ENCODE data around the gene LGALS3. TPM values are rescaled to one million over a fixed set of nuclear protein-coding genes. Genes with fewer than 3 reads are reported as not detected.

The LGALS3 gene
- total RNA-seq, 4 donors from 2014 or later = 65.7 to 201 (median 111) TPM

DNA sequence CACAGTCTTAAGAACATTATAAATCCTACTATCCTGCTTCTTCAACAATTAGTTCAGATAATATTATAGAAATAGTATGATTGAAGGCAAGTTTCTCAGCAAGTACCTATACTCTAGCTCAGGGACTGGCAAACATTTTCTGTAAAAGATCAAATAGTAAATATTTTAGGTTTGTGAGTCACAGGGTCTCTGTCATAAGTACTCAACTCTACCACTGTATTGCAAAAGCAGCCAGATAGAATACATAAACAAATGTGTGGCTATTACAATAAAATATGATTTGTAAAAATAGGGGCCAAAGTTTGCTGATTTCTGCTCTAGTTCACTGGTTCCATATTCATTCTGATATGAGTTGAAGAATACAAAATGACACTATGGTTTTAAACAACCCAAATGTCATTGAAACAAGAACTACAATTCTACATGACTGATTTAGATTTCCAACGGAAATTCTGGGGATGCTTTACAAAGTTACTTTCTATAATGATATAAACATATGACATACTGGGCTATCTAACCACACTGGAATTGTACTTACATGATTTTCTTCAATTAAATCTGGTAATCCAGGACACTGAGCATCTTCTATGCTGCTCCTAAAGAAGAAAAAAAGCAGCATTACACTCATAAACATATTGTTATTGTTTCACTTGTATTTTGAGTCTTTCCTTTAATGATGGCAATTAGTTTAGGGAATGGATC, 23.2 kb downstream of the LGALS3 start:
- no peak for TF ChIP-seq POLR2A (IDR thresholded peaks at IDR 0.05)
- TF ChIP-seq, protein P1, sequence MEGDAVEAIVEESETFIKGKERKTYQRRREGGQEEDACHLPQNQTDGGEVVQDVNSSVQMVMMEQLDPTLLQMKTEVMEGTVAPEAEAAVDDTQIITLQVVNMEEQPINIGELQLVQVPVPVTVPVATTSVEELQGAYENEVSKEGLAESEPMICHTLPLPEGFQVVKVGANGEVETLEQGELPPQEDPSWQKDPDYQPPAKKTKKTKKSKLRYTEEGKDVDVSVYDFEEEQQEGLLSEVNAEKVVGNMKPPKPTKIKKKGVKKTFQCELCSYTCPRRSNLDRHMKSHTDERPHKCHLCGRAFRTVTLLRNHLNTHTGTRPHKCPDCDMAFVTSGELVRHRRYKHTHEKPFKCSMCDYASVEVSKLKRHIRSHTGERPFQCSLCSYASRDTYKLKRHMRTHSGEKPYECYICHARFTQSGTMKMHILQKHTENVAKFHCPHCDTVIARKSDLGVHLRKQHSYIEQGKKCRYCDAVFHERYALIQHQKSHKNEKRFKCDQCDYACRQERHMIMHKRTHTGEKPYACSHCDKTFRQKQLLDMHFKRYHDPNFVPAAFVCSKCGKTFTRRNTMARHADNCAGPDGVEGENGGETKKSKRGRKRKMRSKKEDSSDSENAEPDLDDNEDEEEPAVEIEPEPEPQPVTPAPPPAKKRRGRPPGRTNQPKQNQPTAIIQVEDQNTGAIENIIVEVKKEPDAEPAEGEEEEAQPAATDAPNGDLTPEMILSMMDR (IDR thresholded peaks at IDR 0.05) = no peak
- 93 to 95% methylated on average over 1 of the region's 1 CpG for WGBS, 2 donors
- intact Hi-C loops (cut with DNase I) = no loop called here

DNA sequence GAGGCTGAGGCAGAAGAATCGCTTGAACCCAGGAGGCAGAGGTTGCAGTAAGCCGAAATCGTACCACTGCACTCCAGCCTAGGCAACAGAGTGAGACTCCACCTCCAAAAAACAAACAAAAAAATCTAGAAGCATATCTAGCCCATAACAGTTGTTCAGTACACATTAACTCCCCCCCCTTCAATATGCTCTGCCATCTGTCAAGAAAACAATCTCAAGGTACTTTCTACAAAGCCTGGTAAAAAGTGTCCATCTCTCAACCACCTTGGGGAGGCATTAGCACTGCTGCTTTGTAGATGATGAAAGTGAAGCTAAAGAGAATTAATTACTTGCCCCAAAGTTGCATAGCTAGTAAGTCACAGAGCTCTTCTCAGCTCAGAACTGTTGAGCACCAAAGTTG, 24.9 kb downstream of the LGALS3 start:
- Histone ChIP-seq H3K4me3 (replicated peaks in 1 of 3) (no peak overlapping the region), H3K4me1 (no peaks in the 10 kb centered on the region), H3K9me3 (no peaks in the 10 kb centered on the region), H3K27me3 (no peaks in the 10 kb centered on the region), H3K36me3 (no peaks in the 10 kb centered on the region), H3K27ac (no peak overlapping the region)
- intact Hi-C loops (cut with DNase I) = no loop called here
- DNase-seq = no peak
- WGBS, 2 donors = 96 to 97% methylated on average over 3 of the region's 3 CpGs
- TF ChIP-seq, protein P1 (IDR thresholded peaks at IDR 0.05) = no peak
- no peak for TF ChIP-seq POLR2A (IDR thresholded peaks at IDR 0.05)

More for the DNA sequence above, 23.2 kb downstream of the LGALS3 start:
- H3K36me3 ChIP-seq = no peaks in the 10 kb centered on the region
- no peaks in the 10 kb centered on the region for H3K4me1 ChIP-seq
- H3K4me3 ChIP-seq (replicated peaks in 1 of 3) = no peak overlapping the region
- H3K27me3 ChIP-seq = no peaks in the 10 kb centered on the region
- no peak overlapping the region for H3K27ac ChIP-seq
- no peaks in the 10 kb centered on the region for H3K9me3 ChIP-seq
- DNase-seq = no peak

DNA sequence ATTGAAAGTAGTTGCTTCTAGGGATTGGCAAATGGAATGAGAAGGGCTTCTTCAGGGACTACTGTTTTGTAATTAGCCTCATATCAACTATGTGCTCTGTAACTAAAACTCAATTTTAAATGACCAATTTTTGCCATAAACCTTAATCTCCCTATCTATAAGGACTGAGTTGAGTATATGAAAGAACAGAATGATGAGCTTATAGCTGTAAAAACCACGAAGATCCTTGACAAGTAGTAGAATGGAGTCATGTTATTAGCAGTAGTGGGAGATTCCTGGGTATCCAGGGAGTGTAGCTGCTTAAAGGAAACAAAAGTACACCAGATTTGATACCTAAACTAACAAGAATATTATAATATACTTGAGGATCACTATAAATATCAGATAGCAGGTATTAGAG, 28.0 kb downstream of the LGALS3 start:
- H3K4me1 ChIP-seq = no peaks in the 10 kb centered on the region
- no peak overlapping the region for H3K27ac ChIP-seq
- DNase-seq = no peak
- TF ChIP-seq, protein P1 (IDR thresholded peaks at IDR 0.05) = no peak
- TF ChIP-seq POLR2A (IDR thresholded peaks at IDR 0.05) = no peak
- no peaks in the 10 kb centered on the region for H3K36me3 ChIP-seq
- intact Hi-C loops (cut with DNase I) = loop anchor here (5.0 kb wide), 1 partner anchor 65 kb away; no protein-coding TSS in a partner anchor
- WGBS, 2 donors = 93 to 95% methylated on average over 1 of the region's 1 CpG
- no peak overlapping the region for H3K4me3 ChIP-seq (replicated peaks in 1 of 3)
- no peaks in the 10 kb centered on the region for H3K27me3 ChIP-seq
- no peaks in the 10 kb centered on the region for H3K9me3 ChIP-seq

DNA sequence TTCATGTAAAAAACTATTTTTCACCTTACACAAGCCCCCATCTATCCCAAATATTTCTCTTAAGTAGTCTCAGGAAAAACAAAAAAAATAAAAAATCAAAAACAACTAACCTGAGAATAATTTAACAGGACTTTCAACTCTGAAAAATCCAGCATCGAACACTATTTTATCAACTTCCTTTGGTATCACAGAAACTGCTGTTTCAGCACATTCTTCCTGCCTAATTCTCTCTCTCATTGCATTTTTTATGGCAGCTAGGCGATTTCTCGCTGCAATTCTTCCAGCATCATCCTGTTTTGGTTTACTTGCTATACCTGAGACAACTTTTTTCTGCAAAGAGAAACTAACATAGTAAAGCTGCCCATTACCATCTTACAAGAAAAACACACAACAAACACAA, 29.4 kb downstream of the LGALS3 start:
- TF ChIP-seq, protein P1 (IDR thresholded peaks at IDR 0.05) = no peak
- no peak for TF ChIP-seq POLR2A (IDR thresholded peaks at IDR 0.05)
- H3K4me1 ChIP-seq = no peaks in the 10 kb centered on the region
- no peaks in the 10 kb centered on the region for H3K9me3 ChIP-seq
- H3K36me3 ChIP-seq = no peaks in the 10 kb centered on the region
- intact Hi-C loops (cut with DNase I) = loop anchor here (5.0 kb wide), 1 partner anchor 66 kb away; no protein-coding TSS in a partner anchor
- H3K27me3 ChIP-seq = no peaks in the 10 kb centered on the region
- H3K27ac ChIP-seq = no peak overlapping the region
- no peak overlapping the region for H3K4me3 ChIP-seq (replicated peaks in 1 of 3)
- 63 to 72% methylated on average over 3 of the region's 3 CpGs for WGBS, 2 donors
- DNase-seq = no peak

DNA sequence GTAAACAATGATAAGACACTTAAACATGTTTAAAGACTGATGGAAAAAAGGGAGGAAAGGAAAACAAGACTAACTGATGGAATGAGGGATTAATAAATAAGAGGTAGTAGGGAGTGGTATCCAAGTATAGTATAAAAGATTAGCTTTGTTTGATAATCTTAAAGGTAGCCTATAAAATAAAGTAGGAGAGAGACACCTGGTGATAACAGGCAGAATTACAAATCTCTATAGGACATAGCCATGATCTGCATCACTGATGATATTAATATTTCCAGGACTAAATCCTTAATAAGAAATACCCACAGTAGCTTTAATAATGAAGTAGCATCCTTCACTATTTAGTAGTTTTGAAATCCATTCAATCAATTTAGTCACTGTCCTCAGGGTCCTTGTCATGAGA, 31.9 kb downstream of the LGALS3 start:
- Histone ChIP-seq H3K36me3 (no peaks in the 10 kb centered on the region), H3K4me1 (no peaks in the 10 kb centered on the region), H3K27ac (no peak overlapping the region), H3K4me3 (replicated peaks in 1 of 3) (no peak overlapping the region), H3K27me3 (no peaks in the 10 kb centered on the region), H3K9me3 (no peaks in the 10 kb centered on the region)
- intact Hi-C loops (cut with DNase I) = no loop called here
- no peak for TF ChIP-seq POLR2A (IDR thresholded peaks at IDR 0.05)
- TF ChIP-seq, protein P1 (IDR thresholded peaks at IDR 0.05) = peak in 5 of 6 experiments; percentile 28 to 89 (median 67)
- DNase-seq = no peak
